K562 treated with DMSO at 1 percent for 24 hours (cell line): ENCODE results near the gene EXO1. TPM values are rescaled to one million over a fixed set of nuclear protein-coding genes. Genes with fewer than 3 reads are reported as not detected.

Source experiments
- total RNA-seq: library from RNA; unstranded; fragments of 300-600 nt; gene quantifications from 2 replicates; pipeline ENCODE4 v1.2.3, GENCODE V29; 2022; ENCODE audit warnings: low read depth; ENCODE audit not compliant: insufficient read depth

The EXO1 gene
- total RNA-seq, result 33.7 and 38.0 TPM in 2 replicates

DNA sequence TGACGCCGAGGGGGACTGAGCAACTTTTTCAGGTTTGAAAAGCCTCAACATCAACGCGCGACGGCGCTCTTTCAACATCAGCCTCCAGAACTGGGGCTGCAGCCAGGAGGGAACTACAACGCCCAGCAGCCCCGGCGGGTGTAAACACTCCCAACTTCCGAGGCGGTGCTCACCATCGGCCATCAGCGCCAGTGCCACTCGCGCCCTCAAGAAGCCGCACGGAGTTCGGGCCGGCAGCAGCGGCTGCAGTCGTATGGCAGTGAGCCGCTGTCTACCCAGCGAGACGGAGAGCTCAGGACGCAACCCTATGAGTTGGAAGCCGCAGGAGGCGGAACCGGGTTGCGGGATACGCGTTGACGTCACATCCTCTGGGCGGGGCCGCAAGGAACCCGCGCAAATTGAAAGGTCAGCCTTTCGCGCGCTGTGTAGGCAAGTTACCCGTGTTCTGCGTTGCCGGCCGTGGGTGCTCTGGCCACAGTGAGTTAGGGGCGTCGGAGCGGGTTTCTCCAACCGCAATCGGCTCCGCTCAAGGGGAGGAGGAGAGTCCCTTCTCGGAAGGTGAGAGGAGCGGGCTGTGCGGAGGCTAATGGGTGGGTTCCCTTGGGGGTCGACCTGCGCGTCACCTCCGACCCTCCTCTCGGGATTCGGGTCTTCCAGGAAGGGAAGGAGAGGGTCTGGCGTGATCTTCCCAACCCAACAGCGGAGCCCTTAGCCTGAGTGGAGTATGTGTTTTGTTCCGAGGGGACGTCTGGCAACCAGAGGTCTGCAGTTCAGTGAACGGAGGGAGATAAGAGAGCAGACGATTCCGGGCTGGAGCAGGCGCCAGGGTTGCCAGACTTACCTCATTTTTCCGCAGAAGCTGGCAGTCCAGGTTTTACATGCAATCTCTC lies at the start of gene EXO1:
TSS of gene EXO1 (plus strand) at position 409 of the 890 bp plus-strand sequence. CDS start 2,222 bp downstream, outside the sequence.

Other genes with a start within 250 kb of the EXO1 start
- 13.0 and 18.7 TPM in 2 replicates for gene CHML, start 207.8 kb upstream of the EXO1 start, total RNA-seq
- gene OPN3, start 207.8 kb upstream of the EXO1 start, total RNA-seq, result 35.5 and 42.5 TPM in 2 replicates
- gene WDR64, start 195.9 kb upstream of the EXO1 start, total RNA-seq, result 0.30 TPM in 1 of 2 replicates, not detected in the other
- gene BECN2, start 109.6 kb downstream of the EXO1 start, total RNA-seq, result 0.30 TPM in 1 of 2 replicates, not detected in the other
- not detected in 2 replicates for gene MAP1LC3C, start 150.9 kb downstream of the EXO1 start, total RNA-seq